Liver (tissue), 9 donors: ENCODE results near the gene U2AF2. TPM values are rescaled to one million over a fixed set of nuclear protein-coding genes. Genes with fewer than 3 reads are reported as not detected.

Experiments
- DNase-seq: peaks from one replicate; pipeline ENCODE4 v3.0.0-alpha.2; 2017; ENCODE audit warnings: low spot score
- H3K27ac ChIP-seq, 2 donors: one replicate each; pipeline ENCODE4 v1.7.0; 2013; ENCODE audit warnings: inconsistent platforms in 2 of 2, low read length in 2 of 2, control low read depth in 1 of 2, low read depth in 1 of 2, mild to moderate bottlenecking in 1 of 2
- H3K27me3 ChIP-seq, 4 donors: one replicate each; pipeline versions ENCODE4 v1.6.1 to v1.7.0; 2013; ENCODE audit warnings: low read length in 3 of 4, inconsistent platforms in 1 of 4, mild to moderate bottlenecking in 1 of 4, moderate library complexity in 1 of 4; ENCODE audit not compliant: control insufficient read depth in 4 of 4, insufficient read depth in 4 of 4
- H3K36me3 ChIP-seq, 4 donors: one replicate each; pipeline versions ENCODE4 v1.6.1 to v1.7.0; 2013; ENCODE audit warnings: low read length in 3 of 4, mild to moderate bottlenecking in 3 of 4, low read depth in 1 of 4, moderate library complexity in 1 of 4; ENCODE audit not compliant: control insufficient read depth in 4 of 4, insufficient read depth in 3 of 4
- H3K4me1 ChIP-seq, 4 donors: one replicate each; pipeline versions ENCODE4 v1.6.1 to v1.7.0; 2013; ENCODE audit warnings: low read length in 3 of 4, mild to moderate bottlenecking in 3 of 4, moderate library complexity in 1 of 4; ENCODE audit not compliant: control insufficient read depth in 4 of 4, insufficient read depth in 4 of 4
- H3K4me3 ChIP-seq, 3 donors: one replicate each; pipeline versions ENCODE4 v1.6.1 to v1.7.0; 2013; ENCODE audit warnings: low read length in 3 of 3, control low read depth in 1 of 3, low read depth in 1 of 3, mild to moderate bottlenecking in 1 of 3
- H3K9ac ChIP-seq, 2 donors: one replicate each; pipeline ENCODE4 v1.7.0; 2013; ENCODE audit warnings: low read length in 2 of 2, mild to moderate bottlenecking in 2 of 2, moderate library complexity in 2 of 2, control low read depth in 1 of 2, low read depth in 1 of 2
- H3K9me3 ChIP-seq, 4 donors: one replicate each; pipeline versions ENCODE4 v1.6.1 to v1.7.0; 2013; ENCODE audit warnings: low read length in 3 of 4; ENCODE audit not compliant: control insufficient read depth in 4 of 4
- ATF3 ChIP-seq: IDR thresholded peaks from 2 replicates; pipeline ENCODE4 v1.6.1; 2016; ENCODE audit warnings: antibody characterized with exemption
- EGR1 ChIP-seq, 2 donors: IDR thresholded peaks; 2 replicates each; pipeline ENCODE4 v1.6.1; 2016 to 2018; ENCODE audit warnings: antibody characterized with exemption in 2 of 2, low read depth in 2 of 2
- GABPA ChIP-seq, 2 donors: IDR thresholded peaks in 1 of 2; conservative IDR thresholded peaks in 1 of 2; 2 replicates each; pipeline ENCODE4 v1.6.1; 2016; ENCODE audit warnings: antibody characterized with exemption in 2 of 2, mild to moderate bottlenecking in 1 of 2, moderate library complexity in 1 of 2
- JUND ChIP-seq, 2 donors: IDR thresholded peaks; 2 replicates each; pipeline ENCODE4 v1.6.1; 2016; ENCODE audit warnings: antibody characterized with exemption in 2 of 2
- RAD21 ChIP-seq, 2 donors: IDR thresholded peaks; 2 replicates each; pipeline ENCODE4 v1.6.1; 2016; ENCODE audit warnings: antibody characterized with exemption in 2 of 2, mild to moderate bottlenecking in 2 of 2
- REST ChIP-seq: IDR thresholded peaks from 2 replicates; pipeline ENCODE4 v1.6.1; 2016; ENCODE audit warnings: antibody characterized with exemption, mild to moderate bottlenecking
- RXRA ChIP-seq, 2 donors: IDR thresholded peaks; 2 replicates each; pipeline ENCODE4 v1.6.1; 2017 to 2018; ENCODE audit warnings: antibody characterized with exemption in 2 of 2, mild to moderate bottlenecking in 1 of 2
- SP1 ChIP-seq: IDR thresholded peaks from 2 replicates; pipeline ENCODE4 v1.6.1; 2018; ENCODE audit warnings: antibody characterized with exemption, mild to moderate bottlenecking
- YY1 ChIP-seq: IDR thresholded peaks from 2 replicates; pipeline ENCODE4 v1.6.1; 2016; ENCODE audit warnings: antibody characterized with exemption, mild to moderate bottlenecking
- WGBS: extraction: QIAGEN DNeasy Blood & Tissue Kit; methylation state at CpG from one replicate; pipeline ENCODE4 v1.1.7; 2013; 5-methylcytosine and 5-hydroxymethylcytosine counted together
- polyA plus RNA-seq, 2 donors: library from polyadenylated mRNA; stranded (reverse) in 1 of 2; unstranded in 1 of 2; fragments of 200-250 nt in 1 of 2; fragments of >200 nt in 1 of 2; fragmentation: Nextera tagmentation in 1 of 2; extraction: Ambion mirVana in 1 of 2; gene quantifications; one replicate each; pipeline versions ENCODE4 v1.2.1 to v1.2.3, GENCODE V29; 2013 to 2015
- total RNA-seq, 2 donors: library from RNA; depleted of rRNA; stranded (reverse); fragments of >200 nt; gene quantifications; one replicate each; pipeline ENCODE4 v1.2.3, GENCODE V29; 2014
- TF ChIP-seq, protein P1 (sequence below): fragments of 150-350 bp; IDR thresholded peaks from 2 replicates; pipeline ENCODE4 v1.5.1; 2017; ENCODE audit warnings: improper control_type of control experiment, low read depth, low read length; ENCODE audit not compliant: missing input control
- donor health status: healthy.
- donor health status: healthy.
- donor health status: healthy.
- donor health status: healthy.
- donor health status: healthy.

Gene U2AF2
- total and polyA plus RNA-seq, 4 donors = 8.6 to 66.6 (median 51.2) TPM

DNA sequence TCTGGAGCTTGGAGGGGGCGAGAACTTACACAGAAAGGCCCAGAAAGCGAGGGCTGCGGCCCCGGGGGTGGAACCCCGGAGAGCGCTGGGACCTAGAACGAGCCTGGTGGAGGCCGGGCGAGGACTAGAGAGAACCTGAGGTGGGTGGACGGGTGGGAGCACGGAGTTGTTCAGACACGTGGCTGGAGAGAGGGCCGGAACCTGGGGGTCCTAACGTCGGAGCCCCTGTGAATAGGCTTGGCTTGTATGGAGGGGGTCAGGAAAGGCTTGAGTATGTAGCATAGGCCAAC is 11.0 kb upstream of the U2AF2 start:
- Histone ChIP-seq H3K9me3 (no peaks in the 10 kb centered on the region), H3K36me3 (peaks cover 0 to 9% (median under 1%) of the 10 kb centered on the region in 4 donors), H3K27ac (peak overlapping the region in 1 of 2 donors; percentile 91), H3K4me3 (peak overlapping the region; percentile 50 to 70 (median 65)), H3K4me1 (peaks cover 23 to 76% (median 57%) of the 10 kb centered on the region in 4 donors), H3K27me3 (no peaks in the 10 kb centered on the region), H3K9ac (peak overlapping the region in 1 of 2 donors; percentile 95)
- no peak for TF ChIP-seq GABPA (IDR thresholded peaks at IDR 0.05 in 1 of 2, conservative IDR thresholded peaks at IDR 0.05 in 1 of 2)
- DNase-seq = no peak
- under 1% methylated on average over 15 of the region's 15 CpGs for WGBS

DNA sequence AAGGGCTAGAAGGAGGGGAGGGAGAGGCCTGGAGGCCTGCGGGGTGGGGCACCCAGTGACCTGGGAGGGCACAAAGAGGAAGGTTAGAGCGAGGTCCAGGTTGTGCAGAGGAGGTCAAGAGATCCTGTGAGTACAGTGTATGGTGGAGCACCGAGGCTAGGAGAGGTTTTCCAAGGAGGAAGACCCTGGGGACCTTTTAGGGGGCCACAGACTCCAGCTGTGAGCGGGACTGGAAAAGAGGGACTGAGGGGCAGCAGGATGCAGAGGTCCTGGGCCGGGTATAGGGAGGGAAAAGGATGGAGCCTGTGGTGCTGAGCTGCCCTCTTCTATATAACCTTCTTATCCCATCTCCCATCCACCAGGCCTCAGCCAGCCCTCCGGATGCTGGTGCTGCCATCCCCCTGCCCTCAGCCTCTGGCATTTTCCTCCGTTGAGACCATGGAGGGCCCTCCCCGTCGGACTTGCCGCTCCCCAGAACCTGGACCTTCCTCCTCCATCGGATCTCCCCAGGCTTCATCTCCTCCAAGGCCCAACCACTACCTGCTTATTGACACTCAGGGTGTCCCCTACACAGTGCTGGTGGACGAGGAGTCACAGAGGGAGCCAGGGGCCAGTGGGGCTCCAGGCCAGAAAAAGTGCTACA is 10.5 kb upstream of the U2AF2 start:
- no peak for DNase-seq
- Histone ChIP-seq H3K27me3 (no peaks in the 10 kb centered on the region), H3K36me3 (peaks cover 0 to 9% (median under 1%) of the 10 kb centered on the region in 4 donors), H3K9me3 (no peaks in the 10 kb centered on the region), H3K27ac (peak overlapping the region in 1 of 2 donors; percentile 91), H3K4me3 (peak overlapping the region; percentile 50 to 70 (median 65)), H3K4me1 (peaks cover 25 to 75% (median 61%) of the 10 kb centered on the region in 4 donors), H3K9ac (peak overlapping the region in 1 of 2 donors; percentile 95)
- 49% methylated on average over 12 of the region's 12 CpGs for WGBS
- TF ChIP-seq SP1 = no peak
- no peak for TF ChIP-seq RXRA (IDR thresholded peaks at IDR 0.05)
- no peak for TF ChIP-seq YY1

GRCh38 chr19:55644842-55645511 is 9.9 kb upstream of the U2AF2 start:
- DNase-seq = no peak
- Histone ChIP-seq H3K36me3 (peaks cover 0 to 9% (median under 1%) of the 10 kb centered on the region in 4 donors), H3K4me3 (peak overlapping the region in 1 of 3 donors; percentile 70), H3K9ac (no peak overlapping the region), H3K4me1 (peaks cover 24 to 69% (median 58%) of the 10 kb centered on the region in 4 donors), H3K27ac (no peak overlapping the region), H3K27me3 (no peaks in the 10 kb centered on the region), H3K9me3 (no peaks in the 10 kb centered on the region)
- TF ChIP-seq RAD21 (IDR thresholded peaks at IDR 0.05) (no peak), ATF3 (no peak), EGR1 (IDR thresholded peaks at IDR 0.05; ENCODE audit: low read depth in 2 of 2) (no peak), JUND (IDR thresholded peaks at IDR 0.05) (no peak), REST (no peak)
- TF ChIP-seq, protein P1, sequence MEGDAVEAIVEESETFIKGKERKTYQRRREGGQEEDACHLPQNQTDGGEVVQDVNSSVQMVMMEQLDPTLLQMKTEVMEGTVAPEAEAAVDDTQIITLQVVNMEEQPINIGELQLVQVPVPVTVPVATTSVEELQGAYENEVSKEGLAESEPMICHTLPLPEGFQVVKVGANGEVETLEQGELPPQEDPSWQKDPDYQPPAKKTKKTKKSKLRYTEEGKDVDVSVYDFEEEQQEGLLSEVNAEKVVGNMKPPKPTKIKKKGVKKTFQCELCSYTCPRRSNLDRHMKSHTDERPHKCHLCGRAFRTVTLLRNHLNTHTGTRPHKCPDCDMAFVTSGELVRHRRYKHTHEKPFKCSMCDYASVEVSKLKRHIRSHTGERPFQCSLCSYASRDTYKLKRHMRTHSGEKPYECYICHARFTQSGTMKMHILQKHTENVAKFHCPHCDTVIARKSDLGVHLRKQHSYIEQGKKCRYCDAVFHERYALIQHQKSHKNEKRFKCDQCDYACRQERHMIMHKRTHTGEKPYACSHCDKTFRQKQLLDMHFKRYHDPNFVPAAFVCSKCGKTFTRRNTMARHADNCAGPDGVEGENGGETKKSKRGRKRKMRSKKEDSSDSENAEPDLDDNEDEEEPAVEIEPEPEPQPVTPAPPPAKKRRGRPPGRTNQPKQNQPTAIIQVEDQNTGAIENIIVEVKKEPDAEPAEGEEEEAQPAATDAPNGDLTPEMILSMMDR = no peak
- 91% methylated on average over 28 of the region's 28 CpGs for WGBS
